HUES64 (cell line): ENCODE measurements around the gene CCDC27.
"Not testable (repeated sequence)": the region's sequence is repeated elsewhere in the genome, so short reads cannot be mapped to it uniquely, and the experiment has no call there.

Experiments
- H3K27ac ChIP-seq: 2 replicates; pipeline ENCODE4 v1.7.0; 2013; ENCODE audit warnings: low read depth, low read length, inconsistent platforms
- H3K27me3 ChIP-seq: 2 replicates; pipeline ENCODE4 v1.6.1; 2013; ENCODE audit warnings: mild to moderate bottlenecking, low read length; ENCODE audit not compliant: insufficient read depth
- H3K36me3 ChIP-seq: 2 replicates; pipeline ENCODE4 v1.6.1; 2013; ENCODE audit warnings: mild to moderate bottlenecking, low read length; ENCODE audit not compliant: insufficient read depth
- H3K4me1 ChIP-seq: 2 replicates; pipeline ENCODE4 v1.6.1; 2013; ENCODE audit warnings: mild to moderate bottlenecking, low read length, moderate library complexity; ENCODE audit not compliant: insufficient read depth
- H3K4me3 ChIP-seq: 2 replicates; pipeline ENCODE4 v1.5.1; 2013; ENCODE audit warnings: mild to moderate bottlenecking, low read length, moderate library complexity
- H3K9ac ChIP-seq: 2 replicates; pipeline ENCODE4 v1.6.1; 2013; ENCODE audit warnings: mild to moderate bottlenecking, low read depth, low read length
- H3K9me3 ChIP-seq: 2 replicates; pipeline ENCODE4 v1.6.1; 2013; ENCODE audit warnings: low read depth, low read length; ENCODE audit not compliant: insufficient read depth
- WGBS: fragments of 150-250, 120-280 bp; methylation state at CpG from one replicate; pipeline ENCODE4 v1.1.7; 2013; ENCODE audit warnings: missing lambda C conversion rate; 5-methylcytosine and 5-hydroxymethylcytosine counted together

CCDC27 gene

DNA sequence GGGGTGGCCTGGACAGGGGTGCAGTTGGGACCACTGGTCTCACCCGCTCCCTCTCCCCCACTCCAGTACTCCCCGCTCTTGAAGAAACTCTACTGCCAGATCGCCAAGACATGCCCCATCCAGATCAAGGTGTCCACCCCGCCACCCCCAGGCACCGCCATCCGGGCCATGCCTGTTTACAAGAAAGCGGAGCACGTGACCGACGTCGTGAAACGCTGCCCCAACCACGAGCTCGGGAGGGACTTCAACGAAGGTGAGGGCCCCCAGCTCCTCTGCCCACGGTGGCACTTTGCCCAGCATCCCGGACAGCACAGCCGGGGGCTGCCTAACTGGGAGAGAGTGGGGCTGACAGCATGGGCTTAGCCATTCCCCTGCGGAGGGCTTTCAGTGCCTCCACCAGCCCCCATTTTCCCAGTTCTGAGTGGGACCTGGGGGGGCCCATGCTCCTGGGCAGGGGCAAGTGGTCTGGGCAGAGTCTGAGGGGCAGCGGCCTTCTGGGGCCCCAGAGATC is 30.2 kb upstream of the CCDC27 start:
- H3K27me3 ChIP-seq, result no peaks in the 10 kb centered on the region; the same call in 1 of the 2 replicates
- no peaks in the 10 kb centered on the region for H3K36me3 ChIP-seq
- H3K4me3 ChIP-seq, result no peak overlapping the region
- WGBS, result 81% methylated on average over 20 of the region's 20 CpGs
- no peak overlapping the region for H3K9ac ChIP-seq
- no peak overlapping the region for H3K27ac ChIP-seq
- no peaks in the 10 kb centered on the region for H3K9me3 ChIP-seq
- peaks cover 5% of the 10 kb centered on the region; the same call in 1 of the 2 replicates for H3K4me1 ChIP-seq

DNA sequence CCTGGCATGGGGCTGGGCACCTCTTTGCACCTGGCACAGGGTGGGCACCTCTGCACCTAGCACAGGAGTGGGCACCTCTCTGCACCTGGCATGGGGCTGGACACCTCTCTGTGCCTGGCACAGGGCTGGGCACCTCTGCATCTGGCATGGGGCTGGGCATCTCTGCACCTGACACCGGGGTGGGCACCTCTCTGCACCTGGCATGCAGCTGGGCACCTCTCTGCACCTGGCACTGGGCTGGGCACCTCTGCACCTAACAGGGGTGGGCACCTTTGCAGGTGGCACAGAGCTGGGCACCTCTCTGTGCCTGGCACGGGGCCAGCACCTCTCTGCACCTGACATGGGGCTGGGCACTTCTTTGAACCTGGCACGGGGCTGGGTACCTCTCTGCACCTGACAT is 29.4 kb upstream of the CCDC27 start:
- no peaks in the 10 kb centered on the region for H3K9me3 ChIP-seq
- no peaks in the 10 kb centered on the region for H3K36me3 ChIP-seq
- no peak overlapping the region for H3K9ac ChIP-seq
- peaks cover 4% of the 10 kb centered on the region; the same call in 1 of the 2 replicates for H3K4me1 ChIP-seq
- no peak overlapping the region for H3K27ac ChIP-seq
- H3K27me3 ChIP-seq, result no peaks in the 10 kb centered on the region
- no peak overlapping the region for H3K4me3 ChIP-seq
- WGBS, result 91% methylated on average over 3 of the region's 3 CpGs

DNA sequence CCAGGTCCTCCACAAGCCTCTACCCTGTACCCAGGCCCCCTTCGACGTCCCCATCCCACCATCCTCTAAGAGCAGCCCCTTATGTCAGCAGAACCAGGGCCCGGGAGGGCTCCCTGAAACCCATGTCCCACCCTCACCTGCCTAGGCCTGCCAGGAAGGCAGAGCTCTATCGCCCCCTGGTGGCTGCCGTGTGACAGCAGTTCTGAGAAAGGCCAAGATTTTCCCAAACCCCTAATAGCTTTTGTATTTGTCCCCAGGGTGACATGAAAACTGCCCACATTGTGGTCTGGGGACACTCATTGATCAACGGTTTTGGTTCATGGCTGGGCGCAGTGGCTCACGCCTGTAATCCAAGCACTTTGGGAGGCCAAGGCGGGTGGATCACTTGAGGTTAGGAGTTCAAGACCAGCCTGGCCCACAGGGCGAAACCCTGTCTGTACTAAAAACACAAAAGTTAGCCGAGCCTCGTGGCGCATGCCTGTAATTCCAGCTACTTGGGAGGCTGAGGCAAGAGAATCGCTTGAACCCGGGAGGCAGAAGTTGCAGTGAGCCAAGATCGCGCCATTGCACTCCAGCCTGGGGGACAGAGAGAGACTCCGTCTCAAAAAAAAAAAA is 27.7 kb upstream of the CCDC27 start:
- WGBS, result 42% methylated on average over 18 of the region's 18 CpGs
- not testable (repeated sequence) for H3K27me3 ChIP-seq, H3K9me3 ChIP-seq, H3K27ac ChIP-seq, H3K4me3 ChIP-seq, H3K4me1 ChIP-seq, H3K36me3 ChIP-seq, H3K9ac ChIP-seq

DNA sequence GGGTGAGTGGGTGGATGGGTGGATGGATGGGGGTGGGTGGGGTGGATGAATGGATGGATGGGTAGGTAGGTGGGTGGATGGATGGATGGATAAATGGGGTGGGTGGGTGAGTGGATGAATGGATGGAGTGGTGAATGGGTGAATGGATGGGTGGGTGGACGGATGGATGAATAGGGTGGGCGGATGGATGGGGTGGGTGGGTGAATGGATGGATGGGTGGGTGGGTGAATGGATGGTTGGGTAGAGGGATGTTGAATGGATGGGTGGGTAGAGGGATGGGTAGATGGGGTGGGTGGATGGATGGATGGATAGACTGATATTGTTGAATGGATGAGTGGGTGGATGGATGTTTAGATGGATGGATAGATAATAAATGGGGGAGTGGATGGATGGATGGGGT is 26.9 kb upstream of the CCDC27 start:
- 93% methylated on average over 2 of the region's 2 CpGs for WGBS
- Histone ChIP-seq H3K4me3 (no peak overlapping the region), H3K9me3 (no peaks in the 10 kb centered on the region), H3K36me3 (no peaks in the 10 kb centered on the region), H3K9ac (no peak overlapping the region), H3K27me3 (no peaks in the 10 kb centered on the region), H3K4me1 (0 out of 2 replicates have a peak, but pooled peaks cover under 1% of the 10 kb centered on the region), H3K27ac (no peak overlapping the region)

DNA sequence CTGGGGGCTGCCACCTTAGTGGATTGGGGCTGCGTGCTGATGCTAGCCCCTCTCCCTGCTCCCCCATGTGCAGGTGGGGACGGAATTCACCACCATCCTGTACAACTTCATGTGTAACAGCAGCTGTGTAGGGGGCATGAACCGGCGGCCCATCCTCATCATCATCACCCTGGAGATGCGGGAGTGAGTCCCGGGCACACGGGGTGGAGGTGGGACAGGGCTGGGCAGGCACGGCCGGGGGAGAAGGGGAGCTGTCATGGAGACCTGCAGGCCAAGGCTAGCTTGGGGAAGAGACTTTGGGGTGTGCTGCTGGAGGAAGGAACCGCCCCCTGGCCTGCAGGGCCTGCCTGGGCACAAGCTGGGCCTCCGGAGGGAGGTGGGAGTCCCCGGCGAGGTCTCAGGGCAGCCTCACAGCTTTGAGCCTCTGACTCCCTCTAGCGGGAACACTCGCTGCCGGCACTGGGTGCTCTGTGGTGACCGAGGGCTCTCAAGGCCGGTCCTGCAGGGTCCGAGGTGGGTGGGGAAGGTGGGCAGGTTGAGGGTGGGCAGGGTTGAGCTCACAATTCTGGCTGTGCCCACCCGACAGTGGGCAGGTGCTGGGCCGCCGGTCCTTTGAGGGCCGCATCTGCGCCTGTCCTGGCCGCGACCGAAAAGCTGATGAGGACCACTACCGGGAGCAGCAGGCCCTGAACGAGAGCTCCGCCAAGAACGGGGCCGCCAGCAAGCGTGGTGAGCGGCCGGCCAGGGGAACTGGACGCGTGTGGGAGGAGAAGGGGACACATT is 25.0 kb upstream of the CCDC27 start:
- H3K27me3 ChIP-seq, result no peaks in the 10 kb centered on the region
- no peaks in the 10 kb centered on the region for H3K36me3 ChIP-seq
- WGBS, result 61% methylated on average over 37 of the region's 37 CpGs
- H3K27ac ChIP-seq, result no peak overlapping the region
- no peak overlapping the region for H3K9ac ChIP-seq
- no peaks in the 10 kb centered on the region for H3K4me1 ChIP-seq
- H3K9me3 ChIP-seq, result no peaks in the 10 kb centered on the region
- H3K4me3 ChIP-seq, result no peak overlapping the region

DNA sequence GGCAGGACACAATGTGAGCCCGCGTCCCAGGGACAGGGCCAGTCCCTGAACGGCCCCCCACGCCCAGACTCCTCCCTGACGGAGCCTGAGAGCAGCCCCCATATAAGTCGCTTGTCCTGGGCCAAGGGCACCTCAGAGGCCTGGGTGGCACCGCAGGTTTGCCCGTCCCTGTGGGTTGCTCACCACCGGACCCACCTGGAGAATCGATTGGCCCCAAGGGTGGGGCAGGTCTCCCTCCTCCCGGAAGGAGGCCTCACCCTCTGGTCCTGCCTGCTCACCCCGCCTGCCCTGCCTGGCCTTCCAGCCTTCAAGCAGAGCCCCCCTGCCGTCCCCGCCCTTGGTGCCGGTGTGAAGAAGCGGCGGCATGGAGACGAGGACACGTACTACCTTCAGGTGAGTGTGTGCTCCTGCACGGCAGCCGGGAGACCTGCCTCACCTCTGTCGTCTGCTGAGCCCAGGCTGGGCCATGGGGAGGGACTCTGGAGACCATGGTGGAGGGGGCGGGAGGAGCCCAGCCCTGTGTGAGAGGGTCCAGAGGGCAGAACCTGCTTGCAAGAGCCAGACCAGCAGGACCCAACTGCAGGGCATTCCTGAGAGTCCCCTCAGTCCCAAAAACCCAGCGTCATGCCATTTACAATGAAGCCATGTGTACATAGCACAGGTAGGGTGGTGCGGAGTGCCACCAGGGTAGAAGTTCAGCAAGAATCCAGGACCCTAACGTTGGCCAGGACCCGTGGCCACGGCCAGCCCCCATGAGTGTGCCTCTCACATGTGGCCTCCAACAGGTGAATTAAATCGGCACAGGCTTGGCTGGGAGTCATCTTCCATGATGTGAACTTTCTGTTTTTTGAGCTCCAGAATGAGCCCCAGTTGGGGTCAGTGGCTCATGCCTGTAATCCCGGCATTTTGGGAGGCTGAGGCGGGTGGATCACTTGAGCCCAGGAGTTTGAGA is 24.1 kb upstream of the CCDC27 start:
- H3K27ac ChIP-seq, result no peak overlapping the region
- H3K9ac ChIP-seq, result no peak overlapping the region
- H3K36me3 ChIP-seq, result no peaks in the 10 kb centered on the region
- WGBS, result 90% methylated on average over 31 of the region's 31 CpGs
- no peaks in the 10 kb centered on the region for H3K27me3 ChIP-seq
- H3K4me3 ChIP-seq, result no peak overlapping the region
- no peaks in the 10 kb centered on the region for H3K9me3 ChIP-seq
- no peaks in the 10 kb centered on the region for H3K4me1 ChIP-seq

DNA sequence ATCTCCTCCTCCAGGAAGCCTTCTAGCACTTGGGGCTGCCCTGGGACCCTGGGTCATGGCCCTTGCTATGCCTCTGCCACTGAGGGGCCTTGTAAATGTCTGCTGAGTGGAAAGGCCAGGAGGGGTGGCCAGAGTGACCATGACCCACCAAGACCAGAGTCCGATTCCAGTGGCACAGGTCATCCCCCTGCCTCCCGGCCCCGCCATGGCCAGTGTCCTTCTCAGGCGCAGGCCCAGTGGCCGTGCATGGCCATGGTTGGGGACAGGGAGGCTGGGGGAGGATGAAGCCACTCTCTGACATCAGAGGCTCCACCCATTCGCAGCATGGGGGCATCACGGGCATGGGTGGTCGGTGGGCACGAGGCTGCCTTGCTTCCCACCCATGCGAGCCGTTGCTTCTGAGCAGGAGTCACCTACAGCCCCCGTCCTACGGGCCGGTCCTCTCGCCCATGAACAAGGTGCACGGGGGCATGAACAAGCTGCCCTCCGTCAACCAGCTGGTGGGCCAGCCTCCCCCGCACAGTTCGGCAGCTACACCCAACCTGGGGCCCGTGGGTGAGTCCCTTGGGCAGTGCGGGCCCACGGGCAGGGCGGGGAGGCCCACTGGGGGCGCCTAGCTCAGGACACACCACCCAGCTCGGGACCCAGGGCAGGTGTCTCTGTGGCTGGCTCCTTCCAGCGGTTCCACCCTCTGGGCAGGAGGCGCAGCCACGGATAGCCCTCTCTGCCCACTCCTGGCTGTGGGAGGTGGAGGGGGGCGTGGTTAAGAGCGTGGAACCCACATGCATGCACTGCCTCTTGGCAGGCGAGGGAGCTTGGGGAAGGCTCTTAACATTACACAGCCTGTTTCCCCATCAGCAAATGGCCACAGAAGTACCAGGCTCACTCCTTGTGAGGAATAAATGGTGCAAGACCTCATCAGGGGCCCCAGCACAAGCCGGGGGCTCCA is 22.4 kb upstream of the CCDC27 start:
- no peaks in the 10 kb centered on the region for H3K27me3 ChIP-seq
- no peak overlapping the region for H3K27ac ChIP-seq
- WGBS, result 88% methylated on average over 32 of the region's 32 CpGs
- no peak overlapping the region for H3K4me3 ChIP-seq
- H3K4me1 ChIP-seq, result peaks cover 7% of the 10 kb centered on the region
- no peaks in the 10 kb centered on the region for H3K9me3 ChIP-seq
- H3K9ac ChIP-seq, result no peak overlapping the region
- 0 out of 2 replicates have a peak, but pooled peaks cover 5% of the 10 kb centered on the region for H3K36me3 ChIP-seq

DNA sequence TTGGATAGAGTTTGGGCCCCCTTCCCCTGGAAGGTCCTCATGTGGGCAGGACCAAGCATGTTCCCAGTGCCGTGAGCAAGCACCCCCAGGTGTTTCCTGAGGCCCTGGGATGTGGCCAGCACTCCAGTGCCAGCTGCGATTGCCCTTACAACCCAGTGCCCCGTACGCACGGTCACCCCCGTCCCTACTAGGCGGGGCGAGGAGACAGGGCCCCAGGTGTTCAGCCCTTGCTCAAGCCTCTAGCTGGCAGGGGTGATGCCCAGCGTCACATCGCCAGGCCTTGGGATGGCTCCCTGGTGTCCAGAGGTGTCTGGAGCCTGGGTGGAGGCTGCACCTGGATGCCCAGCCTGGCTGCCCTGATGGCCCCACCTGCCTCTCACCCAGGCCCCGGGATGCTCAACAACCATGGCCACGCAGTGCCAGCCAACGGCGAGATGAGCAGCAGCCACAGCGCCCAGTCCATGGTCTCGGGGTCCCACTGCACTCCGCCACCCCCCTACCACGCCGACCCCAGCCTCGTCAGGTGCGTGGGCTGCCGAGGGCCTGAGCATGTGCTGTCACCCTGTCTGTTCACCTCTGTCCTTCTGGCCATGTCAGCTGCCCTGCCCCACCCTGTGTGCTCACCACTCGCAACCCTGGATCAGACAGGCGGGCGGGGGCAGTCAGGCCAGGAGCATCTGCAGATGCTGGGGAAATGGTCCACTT is 21.6 kb upstream of the CCDC27 start:
- Histone ChIP-seq H3K4me3 (no peak overlapping the region), H3K36me3 (peaks cover 8% of the 10 kb centered on the region), H3K27me3 (no peaks in the 10 kb centered on the region), H3K4me1 (peaks cover 7% of the 10 kb centered on the region), H3K9me3 (no peaks in the 10 kb centered on the region), H3K9ac (no peak overlapping the region), H3K27ac (no peak overlapping the region)
- 93% methylated on average over 25 of the region's 25 CpGs for WGBS

DNA sequence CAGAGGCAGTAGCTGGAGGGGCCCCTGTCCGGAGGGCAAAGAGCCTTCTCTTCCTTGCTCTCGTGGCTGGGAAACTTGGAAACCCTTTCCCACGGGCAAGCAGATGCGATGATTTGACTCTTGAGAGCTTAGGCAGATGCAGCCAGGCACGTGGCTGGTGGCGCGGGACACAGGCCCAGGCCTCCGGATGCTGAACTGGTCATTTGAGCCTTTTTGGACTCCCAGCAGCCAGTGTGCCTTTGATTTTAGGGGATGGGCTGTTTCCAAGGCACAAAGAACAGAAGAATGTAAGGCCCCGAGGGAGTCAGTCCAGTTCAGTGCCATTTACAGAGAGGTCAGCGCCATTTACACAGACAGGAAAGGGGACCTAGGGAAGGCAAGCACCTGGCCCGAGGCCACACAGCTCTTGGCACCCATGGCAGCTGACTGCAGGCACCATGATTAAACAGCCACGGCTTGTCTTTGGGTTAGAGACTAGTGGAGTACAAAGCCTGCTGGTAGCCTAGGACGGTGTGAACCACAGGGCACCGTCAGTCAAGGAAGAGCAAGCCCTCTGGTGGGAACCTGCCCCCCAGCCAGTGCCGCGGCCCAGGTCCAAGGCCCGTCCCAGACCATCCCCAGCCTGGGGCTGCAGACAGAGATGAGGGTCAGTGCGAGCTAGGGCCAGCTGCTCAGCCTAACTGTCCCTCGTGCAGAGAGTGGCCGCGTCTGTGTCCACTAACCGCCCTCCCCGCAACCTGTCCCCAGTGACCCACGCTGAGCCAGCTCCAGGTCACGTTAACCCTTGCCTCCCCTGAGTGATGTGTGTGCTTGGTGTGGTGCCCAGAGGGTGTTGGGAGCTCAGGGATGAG is 20.4 kb upstream of the CCDC27 start:
- Histone ChIP-seq H3K27ac (no peak overlapping the region), H3K4me3 (no peak overlapping the region), H3K9ac (no peak overlapping the region), H3K9me3 (no peaks in the 10 kb centered on the region), H3K27me3 (no peaks in the 10 kb centered on the region), H3K4me1 (peaks cover 7% of the 10 kb centered on the region), H3K36me3 (peaks cover 19% of the 10 kb centered on the region)
- WGBS, result 77% methylated on average over 25 of the region's 25 CpGs
